GM18511 (cell line): ENCODE measurements around the gene TMPRSS2.

ENCODE experiments used
- ATAC-seq: cut with Tn5 transposase; IDR thresholded peaks from one replicate; pipeline ENCODE4 v1.9.1; 2021; ENCODE audit warnings: mild to moderate bottlenecking, moderate library complexity; ENCODE audit not compliant: unreplicated experiment

Gene TMPRSS2

DNA sequence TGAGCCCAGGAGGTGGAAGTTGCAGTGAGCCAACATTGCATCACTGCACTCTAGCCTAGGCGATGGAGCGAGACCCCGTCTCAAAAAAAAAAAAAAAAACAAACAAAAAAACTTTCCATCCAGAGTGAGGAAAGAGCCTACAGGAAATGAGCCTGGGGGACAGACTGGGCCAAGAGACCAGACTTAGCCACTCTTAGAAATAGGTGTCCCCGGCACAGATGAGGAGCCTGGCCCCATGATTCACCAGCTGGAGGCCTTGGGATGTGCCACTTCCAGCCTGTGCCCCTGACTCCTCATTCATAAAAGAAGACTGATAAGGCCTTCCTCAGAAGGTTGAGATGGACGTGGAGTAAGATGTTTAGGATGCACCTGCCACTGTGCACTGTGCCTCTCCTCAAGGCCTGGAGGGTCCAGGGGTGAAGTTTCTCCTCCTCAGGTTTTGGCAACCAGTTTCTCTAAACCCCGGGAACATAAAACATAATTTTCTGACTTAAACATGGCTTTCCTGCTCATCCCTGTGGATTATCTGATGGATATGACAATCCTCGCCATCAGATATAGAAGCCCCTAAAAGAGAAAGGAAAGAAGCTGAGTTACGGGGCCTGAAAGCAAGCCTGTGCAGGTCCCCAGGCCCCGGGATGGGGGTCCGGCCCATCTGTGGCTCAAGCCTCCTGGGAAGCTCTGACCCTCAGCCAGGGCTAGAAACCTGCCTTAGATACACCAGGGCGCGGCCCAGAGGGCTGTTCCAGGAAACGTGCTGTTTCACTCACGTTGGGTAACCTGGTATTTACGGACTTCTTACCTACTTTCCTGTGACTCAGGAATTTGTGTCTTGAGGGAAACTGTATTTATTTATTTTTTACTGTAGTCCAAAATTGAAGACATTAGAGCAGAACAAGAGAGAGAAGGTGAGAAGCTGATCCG, 55.9 kb downstream of the TMPRSS2 start:
- no peak for ATAC-seq

DNA sequence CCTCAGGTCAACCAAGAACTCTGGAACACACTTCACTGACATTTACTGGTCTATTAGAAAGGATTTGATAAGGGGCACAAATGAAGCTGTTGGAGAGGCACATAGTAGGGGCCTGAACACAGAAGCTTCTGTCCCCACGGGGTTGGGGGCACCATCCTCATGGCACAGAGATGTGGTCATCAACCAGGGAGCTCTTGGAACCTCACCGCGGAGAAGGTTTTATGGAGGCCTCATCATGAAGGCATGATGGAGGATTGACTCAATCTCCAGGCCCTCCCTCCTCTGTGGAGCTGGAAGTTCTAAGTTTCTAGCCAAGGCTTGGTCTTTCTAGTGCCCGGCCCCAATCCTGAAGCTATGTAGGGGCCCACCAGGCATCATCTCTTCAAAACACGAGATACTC, 58.3 kb downstream of the TMPRSS2 start:
- ATAC-seq = no peak

DNA sequence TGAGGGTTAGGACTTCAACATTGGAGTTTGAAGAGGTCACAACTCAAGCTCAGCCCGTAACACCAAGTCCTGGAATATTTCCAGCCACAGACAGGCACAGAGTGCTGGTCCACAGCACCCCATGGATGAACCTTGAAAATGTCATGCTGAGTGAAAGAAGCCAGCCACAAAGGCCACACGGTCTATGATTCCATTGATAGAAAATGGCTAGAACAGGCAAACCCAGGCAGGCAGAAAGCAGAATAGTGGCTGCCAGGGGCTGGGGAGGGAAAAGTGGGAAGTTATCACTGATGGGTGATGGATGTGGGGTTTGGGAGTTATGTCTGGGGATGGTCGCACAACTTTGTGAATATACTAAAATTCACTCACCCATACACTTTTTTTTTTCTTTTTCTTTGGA, 60.6 kb downstream of the TMPRSS2 start:
- ATAC-seq = no peak

DNA sequence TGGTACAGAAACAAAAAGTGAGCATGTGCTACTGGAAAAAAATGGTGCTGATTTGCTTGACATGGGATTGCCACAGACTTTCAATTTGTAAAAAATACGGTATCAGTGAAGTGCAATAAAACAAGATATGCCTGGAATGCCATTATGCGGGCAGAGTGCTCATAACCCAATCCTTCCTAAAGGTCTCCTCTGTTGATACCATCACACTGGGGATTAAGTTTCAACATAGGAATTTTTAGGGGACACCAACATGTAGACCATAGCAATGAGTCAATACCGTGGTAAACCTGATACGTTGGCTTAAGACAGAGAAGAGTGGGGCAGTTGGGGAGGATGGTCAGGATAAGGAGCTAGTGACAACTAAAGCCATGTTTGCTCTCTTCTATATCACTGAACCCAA, 61.4 kb downstream of the TMPRSS2 start:
- ATAC-seq = no peak

DNA sequence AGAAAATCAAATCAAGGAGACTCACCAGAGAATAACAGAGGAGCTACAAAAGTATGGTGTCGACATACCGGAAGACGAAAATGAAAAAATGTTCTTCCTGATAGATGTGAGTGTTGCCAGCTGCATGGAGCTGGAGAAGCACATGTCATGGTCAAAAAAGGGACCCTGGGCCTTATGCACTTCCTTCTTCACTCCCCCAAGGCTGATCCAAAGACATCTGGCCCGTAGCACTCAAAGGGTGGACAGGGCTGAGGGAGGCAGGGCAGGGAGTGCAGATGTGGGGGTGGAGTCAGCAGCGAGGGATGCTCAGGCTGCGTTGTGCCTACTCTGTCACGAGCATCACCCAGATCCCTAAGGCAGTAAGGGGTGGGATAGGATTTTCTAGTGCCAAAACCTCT, 62.5 kb downstream of the TMPRSS2 start:
- no peak for ATAC-seq

DNA sequence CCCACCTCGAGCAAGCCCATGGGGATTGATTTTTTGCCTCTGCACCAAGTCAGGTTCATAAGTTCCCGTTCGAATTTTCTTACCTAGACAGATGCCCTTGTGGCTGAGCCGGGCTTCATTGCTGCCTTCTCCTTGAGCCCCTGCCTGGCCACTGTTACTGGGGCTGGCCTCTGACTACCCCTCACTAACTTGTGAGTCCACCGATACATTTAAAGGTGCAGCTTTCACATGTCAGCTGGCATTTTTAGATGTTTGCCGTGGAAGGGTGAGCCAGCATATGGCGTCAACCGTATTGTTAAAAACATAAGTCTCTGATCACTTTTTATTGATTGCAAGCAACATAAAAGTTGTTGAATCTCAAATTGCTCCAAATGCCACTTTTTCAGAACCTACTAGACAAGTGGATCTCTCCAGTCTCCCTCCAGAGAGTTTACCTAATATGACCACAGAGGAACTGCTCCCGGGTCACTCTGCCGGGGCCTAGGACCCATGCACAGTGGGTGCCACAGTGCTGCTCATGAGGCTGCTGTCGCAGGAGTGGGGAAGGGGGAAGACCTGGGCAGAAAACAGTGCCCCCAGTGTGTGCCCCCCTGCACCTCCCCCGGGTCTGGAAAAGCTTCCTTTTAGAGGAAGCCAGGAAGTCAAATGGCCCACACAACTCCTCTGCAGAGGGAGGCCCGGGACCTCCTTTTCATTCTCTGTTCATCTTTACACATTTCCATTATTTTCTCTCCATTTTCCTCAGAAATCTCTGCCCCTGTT, 63.1 kb downstream of the TMPRSS2 start:
- ATAC-seq = no peak

DNA sequence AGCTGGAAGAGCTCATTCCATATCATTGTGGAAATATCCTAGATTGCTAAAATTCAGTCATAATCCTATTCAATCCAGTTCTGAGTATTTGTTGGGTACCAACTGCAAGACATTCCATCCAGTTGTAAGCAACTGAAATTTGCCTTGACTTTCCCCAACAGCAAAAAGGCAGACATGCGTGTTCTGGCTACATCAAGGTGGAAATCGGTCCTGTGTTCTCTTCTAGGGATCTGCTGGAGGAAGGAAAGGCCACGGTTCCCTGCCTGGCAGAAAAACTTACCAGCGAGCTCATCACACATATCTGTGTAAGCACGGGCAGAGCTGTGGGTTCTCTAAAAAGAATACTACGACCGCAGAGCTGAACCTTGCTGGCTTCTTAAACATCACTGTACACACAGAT, 64.4 kb downstream of the TMPRSS2 start:
- ATAC-seq = no peak

DNA sequence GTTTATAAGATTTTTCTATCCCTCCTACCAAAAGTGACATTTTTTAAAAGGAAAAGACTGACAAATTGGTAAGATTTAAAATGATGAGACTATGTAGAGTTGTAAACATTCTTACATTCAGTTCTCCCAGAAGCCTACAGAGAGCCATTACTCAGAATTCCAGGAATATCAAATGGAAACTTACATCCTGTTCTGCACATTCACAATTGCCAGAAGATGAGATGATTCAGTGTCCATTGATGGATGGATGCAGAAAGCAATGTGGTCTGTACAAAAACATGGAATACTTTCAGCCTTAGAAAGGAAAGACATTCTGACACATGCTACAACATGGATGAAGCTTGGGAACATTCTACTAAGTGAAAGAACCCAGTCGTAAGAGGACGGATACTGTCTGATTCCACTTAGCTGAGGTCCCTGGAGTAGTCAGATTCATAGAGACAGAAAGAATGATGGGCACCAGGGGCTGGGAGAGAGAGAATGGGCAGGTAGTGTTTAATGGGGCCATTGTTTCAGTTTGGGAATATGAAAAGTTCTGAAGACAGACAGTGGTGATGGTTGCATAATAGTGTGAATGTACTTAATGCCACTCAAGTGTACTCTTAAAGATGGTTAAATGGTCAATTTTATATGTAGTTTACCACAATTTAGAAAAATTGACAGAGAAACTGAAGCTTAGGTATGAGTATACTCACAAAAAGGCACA, 65.3 kb downstream of the TMPRSS2 start:
- ATAC-seq = no peak

DNA sequence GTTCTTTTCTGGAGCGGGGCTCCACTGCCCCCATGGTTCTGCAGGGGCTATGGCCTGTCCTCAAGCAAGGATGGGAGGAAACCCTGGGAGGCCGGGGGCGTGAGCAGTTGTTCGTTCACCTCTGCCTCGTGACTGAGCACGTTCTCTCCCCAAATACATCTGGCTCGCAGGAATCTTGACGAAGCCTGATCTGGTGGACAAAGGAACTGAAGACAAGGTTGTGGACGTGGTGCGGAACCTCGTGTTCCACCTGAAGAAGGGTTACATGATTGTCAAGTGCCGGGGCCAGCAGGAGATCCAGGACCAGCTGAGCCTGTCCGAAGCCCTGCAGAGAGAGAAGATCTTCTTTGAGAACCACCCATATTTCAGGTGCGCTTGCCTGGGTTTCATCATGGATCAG, 66.4 kb downstream of the TMPRSS2 start:
- no peak for ATAC-seq

DNA sequence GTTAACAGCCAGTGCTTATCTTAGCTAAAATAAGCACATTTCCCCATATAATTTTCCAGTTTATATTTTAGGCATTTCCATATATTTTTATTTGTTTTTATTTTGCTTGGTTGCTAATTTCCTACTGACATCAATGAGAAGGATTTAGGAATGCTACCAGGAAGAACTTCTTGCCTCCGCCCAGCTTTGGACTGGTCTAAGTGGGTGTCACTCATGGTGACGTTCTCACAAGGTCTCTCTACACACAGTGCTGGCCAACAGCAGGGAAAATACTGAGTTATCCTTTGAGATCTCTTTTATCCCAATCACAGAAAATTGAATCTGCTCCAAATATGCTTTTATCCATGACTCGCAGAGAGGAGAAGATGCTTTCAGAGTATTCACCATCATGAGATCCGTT, 68.7 kb downstream of the TMPRSS2 start:
- ATAC-seq = no peak

DNA sequence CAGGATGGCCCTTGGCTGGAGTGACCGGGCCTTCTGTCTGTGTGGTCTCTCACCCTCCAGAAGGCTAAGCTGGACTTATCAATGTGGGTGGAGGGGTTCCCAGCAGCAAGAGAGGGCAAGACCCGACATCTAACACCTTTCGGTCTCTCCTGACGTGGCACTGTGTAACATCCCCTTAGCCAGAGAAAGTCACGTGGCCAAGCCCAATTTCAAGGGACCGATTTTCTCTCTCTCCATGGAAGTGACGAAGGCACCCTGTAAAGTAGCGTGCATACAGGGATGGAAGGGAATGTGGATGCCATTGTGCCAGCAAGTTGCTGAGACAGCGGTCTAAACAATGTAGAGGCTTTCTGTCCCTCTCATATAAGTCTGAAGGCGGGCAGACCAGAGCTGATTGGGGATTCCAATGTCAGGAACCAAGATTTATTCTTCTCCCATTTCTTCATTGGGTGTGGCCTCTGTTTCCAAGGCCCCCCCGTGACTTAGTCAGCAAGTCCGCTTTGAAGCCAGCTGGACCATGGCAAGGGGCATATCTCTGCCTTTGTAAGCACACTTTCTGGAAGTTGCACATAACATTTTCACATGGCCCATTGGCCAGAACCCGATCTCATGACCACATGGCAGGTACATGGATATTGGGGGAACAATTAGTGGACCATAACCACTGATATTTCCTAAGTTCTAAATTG, 69.4 kb downstream of the TMPRSS2 start:
- no peak for ATAC-seq

DNA sequence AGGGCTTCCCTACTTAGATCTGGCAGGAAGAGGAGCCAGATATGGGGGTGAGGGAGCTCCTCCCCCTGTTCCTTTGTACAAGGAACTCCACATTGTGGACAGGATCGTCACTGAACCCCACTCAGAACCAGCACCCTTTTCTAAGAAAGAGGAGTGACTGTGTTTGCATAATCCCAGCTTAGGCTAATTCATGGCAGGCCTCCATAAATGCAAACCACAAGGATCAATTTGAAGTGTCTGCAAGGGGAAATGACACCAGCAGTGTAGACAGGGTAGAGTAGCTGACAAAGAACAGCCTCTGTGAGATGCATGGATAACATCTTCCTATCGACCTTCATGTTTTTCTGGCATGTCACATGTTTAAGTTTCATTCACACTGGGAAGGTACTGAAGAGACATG, 70.2 kb downstream of the TMPRSS2 start:
- ATAC-seq = no peak

DNA sequence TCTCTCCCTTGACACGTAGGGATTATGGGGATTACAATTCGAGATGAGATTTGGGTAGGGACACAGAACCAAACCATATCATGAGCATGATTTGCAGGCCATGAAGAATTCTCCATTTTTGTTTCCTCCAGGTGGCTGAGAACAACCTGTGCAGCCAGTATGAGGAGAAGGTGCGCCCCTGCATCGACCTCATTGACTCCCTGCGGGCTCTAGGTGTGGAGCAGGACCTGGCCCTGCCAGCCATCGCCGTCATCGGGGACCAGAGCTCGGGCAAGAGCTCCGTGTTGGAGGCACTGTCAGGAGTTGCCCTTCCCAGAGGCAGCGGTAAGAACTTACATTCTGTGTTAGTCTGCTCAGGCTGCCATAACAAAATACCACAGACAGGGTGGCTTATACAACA, 72.3 kb downstream of the TMPRSS2 start:
- ATAC-seq = no peak

DNA sequence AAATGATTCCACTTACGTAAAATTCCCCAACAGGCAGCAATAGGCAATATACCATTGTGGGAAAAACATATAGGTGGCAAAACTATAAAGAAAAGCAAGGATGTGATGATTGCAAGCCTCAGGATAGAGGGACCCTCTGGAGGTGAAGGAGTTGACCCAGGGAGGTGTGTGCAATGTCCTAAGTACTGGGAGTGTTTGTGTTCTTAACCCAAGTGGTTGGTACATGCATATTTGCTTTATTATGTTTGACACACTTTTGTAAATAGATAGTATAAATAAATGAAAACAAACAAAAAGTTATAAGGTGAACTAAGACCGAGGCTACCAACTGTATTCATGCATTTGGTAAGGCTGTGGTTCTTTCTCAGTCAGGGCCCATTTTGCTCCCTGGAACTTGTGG, 74.4 kb downstream of the TMPRSS2 start:
- ATAC-seq = no peak

DNA sequence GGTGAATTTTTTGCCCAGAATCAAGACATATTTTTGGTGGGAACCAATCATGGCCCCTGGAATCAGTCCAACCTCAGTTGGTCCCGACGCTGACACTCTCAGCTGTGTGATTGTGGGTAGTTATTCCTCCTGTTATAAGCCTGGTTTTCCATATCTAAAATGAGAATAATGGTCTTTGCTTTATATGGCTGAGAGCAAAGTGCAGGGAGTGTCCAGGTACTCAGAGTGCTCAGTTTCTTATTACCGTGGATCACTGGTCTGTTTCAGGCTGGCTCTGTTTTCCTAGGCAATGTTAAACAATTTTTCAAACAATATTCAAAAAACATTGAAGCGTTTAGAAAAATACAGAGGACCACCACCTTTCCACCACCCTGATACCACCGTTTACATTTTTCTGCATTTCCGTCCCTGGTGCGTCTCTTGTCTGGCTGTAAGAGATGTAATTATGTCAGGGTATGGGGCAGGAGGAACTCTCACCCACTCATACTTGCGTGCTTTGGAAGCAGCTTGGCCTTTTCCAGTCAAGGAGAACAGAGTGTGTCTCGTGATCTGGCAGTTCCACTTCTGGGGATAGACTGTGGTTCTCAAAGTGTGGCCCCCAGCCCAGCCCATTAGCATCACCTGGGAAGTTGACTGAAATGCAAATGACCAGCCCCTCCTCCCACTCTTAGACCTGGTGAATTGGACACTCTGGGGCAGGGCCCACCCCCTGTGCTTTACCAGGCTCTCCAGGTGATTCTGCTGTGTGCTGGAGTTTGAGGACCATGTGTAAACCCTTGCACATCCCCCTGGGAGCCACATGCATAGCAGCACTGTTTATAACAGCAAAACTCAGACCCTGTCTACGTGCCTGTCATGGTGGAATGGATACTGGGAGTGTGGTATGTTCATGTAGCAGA, 75.1 kb downstream of the TMPRSS2 start:
- ATAC-seq = no peak

DNA sequence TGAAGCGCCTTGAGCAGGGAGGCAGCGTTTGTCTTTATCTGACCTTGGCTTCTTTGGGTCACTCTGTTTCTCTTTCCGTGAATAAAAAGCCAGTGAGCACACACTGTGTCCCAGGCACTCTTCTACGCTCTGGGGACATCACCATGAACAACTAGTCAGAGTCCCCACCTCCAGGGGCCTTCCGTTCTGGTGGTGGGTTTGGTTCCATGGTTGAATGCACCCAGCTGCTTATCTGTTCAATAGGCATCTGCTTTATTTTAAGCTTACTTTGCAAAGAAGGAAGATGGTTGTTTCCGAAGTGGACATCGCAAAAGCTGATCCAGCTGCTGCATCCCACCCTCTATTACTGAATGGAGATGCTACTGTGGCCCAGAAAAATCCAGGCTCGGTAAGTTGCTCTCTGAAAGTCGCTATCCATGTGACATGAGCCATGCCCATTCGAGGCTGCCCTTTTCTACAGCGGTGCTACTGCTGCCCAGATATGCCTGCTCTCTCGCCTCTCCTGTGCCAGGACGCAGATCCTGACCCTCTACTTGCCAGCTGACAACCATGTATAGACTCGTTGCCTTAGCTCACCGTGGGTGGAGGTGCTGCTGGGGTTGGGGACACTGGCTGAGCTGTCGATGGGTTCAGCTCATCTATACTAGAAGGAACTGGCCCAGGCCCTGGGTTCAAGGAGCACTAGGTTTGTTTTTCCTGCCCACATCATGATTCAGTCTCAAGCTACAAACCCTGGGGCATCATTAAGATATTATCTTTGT, 76.0 kb downstream of the TMPRSS2 start:
- peak; percentile 90 for ATAC-seq

DNA sequence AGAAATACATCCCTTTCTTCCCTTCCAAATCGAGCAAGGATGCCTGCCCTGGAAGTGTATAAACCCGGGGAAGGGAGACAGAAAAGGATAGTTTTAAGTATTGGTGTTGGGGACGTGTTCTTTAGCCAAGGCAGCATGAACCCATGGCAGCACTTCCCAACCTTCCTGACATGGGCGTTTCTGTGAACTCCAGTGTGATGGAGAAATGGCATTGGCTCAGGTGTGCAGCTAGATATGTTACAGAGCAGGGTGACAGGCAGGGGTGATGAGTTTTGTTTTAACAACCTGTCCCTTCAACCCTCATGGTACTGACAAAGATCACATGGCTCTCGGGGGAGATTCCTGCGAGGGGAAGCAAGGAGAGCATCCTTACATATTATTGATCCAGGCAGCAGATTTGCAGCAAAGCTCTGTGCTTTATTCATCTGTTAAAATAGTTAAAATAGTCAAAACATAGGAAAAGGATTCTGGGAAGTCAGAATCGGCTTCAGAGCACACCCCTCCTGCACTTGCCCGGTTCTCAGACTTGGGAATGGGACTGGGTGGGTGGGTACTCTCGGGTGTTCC, 78.0 kb downstream of the TMPRSS2 start:
- no peak for ATAC-seq

DNA sequence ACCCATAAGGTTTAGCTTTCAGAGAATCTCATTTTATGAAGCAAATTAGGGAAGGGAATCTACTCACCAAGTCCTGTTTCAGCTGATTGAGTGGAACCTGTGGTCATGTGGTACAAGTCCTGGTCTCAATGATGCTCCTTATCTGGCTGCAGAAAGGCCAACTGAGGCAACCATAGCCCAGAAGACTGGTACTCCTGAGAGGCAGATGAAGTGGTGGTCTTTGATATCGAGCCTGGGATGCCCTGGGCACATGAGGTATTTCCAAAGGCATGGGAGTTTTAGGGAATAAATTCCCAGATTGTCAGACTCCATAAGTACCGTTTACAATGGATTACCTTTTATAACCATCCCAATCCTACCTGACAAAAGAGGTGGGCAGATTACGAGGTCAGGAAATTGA, 78.7 kb downstream of the TMPRSS2 start:
- ATAC-seq = no peak

DNA sequence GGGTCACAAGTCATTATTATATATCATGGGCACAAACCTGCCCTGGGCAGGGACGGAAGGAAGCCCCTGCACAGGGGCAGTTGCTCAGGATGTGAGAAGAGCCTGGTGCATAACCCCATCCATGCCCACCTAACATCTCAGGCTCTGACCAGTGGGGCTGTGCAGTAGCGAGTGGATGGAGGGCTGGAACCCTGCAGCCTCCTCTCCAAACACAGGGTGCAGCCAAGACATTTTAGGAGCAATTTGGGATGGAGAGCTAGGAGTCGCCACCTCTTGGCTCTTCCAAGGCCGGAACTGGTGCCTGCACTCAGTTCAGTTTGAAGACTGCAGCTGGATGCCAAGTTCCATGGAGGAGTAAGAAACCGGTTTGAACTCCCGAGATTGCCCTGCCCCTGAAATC, 79.1 kb downstream of the TMPRSS2 start:
- ATAC-seq = no peak
